GM06990 (cell line): ENCODE data around the gene UGT2B11.
"Not testable (repeated sequence)": the region's sequence is repeated elsewhere in the genome, so short reads cannot be mapped to it uniquely, and the experiment has no call there.

ENCODE experiments used
- DNase-seq: peaks from one replicate; pipeline ENCODE4 v3.0.0-alpha.2; 2011; ENCODE audit not compliant: insufficient read length; ENCODE audit errors: extremely low read depth
- H3K27me3 ChIP-seq: replicated peaks from 2 replicates; pipeline ENCODE4 v1.6.0; 2011; ENCODE audit warnings: low read length; ENCODE audit not compliant: control insufficient read depth, insufficient read depth
- H3K36me3 ChIP-seq: 2 replicates; pipeline ENCODE4 v1.5.1; 2011; ENCODE audit warnings: low read length; ENCODE audit not compliant: control insufficient read depth, insufficient read depth
- H3K4me3 ChIP-seq: replicated peaks from 2 replicates; pipeline ENCODE4 v1.5.1; 2011; ENCODE audit warnings: low read depth, mild to moderate bottlenecking, control low read depth, low read length
- TF ChIP-seq, protein P1 (sequence below): IDR thresholded peaks from 2 replicates; pipeline ENCODE4 v1.5.1; 2011; ENCODE audit warnings: low read length, control low read depth, mild to moderate bottlenecking, inconsistent platforms; ENCODE audit not compliant: insufficient read depth, poor library complexity, severe bottlenecking

UGT2B11 gene

DNA sequence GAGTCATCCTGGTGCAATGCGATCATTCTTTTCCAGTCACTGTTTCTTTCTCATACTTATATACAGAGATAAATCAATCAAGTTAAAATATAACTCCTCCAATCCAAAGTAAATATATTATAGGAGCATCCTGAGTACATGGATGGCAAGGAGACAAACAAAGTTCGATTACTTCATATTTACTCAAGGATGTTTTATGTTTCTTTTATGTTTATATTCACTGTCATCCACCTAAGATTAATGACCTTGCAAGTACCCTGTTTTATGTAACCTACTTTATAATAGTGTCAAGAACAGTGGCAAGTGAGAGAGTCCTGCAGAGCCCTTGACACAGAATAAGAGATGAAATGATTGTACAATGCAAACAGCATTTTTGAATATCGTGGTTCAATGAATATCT lies at the start of gene UGT2B11:
Gene UGT2B11, minus strand, starts transcription at position 33 of the 400 bp plus-strand sequence. Its CDS starts 26 bp downstream, at position 7.
- Histone ChIP-seq H3K4me3 (no peak within 1 kb of the TSS), H3K27me3 (no peaks in the 10 kb centered on the region), H3K36me3 (no peaks in the 10 kb centered on the region)
- TF ChIP-seq, protein P1, sequence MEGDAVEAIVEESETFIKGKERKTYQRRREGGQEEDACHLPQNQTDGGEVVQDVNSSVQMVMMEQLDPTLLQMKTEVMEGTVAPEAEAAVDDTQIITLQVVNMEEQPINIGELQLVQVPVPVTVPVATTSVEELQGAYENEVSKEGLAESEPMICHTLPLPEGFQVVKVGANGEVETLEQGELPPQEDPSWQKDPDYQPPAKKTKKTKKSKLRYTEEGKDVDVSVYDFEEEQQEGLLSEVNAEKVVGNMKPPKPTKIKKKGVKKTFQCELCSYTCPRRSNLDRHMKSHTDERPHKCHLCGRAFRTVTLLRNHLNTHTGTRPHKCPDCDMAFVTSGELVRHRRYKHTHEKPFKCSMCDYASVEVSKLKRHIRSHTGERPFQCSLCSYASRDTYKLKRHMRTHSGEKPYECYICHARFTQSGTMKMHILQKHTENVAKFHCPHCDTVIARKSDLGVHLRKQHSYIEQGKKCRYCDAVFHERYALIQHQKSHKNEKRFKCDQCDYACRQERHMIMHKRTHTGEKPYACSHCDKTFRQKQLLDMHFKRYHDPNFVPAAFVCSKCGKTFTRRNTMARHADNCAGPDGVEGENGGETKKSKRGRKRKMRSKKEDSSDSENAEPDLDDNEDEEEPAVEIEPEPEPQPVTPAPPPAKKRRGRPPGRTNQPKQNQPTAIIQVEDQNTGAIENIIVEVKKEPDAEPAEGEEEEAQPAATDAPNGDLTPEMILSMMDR, result no peak
- no peak for DNase-seq

DNA sequence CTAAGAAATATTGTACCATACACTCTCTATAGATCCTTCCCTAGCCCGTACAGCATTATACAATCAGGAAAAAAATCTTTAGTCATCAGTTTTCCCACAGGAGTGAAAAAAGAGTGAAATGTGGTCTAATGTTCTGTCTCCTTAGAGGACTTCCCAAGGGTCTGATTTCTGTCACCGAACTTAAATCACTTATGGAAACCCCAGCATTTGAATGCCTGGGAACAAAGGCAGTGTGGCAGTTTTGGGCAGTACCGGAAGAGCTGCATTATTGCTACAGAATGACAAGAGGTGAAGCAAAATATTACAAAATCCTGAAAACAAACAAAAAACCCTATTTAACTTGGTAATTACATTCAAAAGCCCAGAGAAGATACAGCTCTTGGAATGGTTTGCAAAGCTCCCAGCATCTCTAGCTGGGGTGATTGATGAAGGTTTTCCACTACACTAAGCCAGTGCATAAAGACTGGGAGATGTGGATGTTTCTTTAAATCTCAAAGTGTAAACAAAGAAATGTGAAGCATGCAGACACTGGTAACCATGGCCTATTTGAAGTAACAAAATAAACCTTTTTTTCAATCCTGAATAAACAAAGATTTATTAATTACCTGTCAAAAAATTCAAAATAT lies 38.7 kb upstream of the UGT2B11 start:
- not testable (repeated sequence) for DNase-seq, H3K36me3 ChIP-seq, H3K27me3 ChIP-seq, H3K4me3 ChIP-seq

DNA sequence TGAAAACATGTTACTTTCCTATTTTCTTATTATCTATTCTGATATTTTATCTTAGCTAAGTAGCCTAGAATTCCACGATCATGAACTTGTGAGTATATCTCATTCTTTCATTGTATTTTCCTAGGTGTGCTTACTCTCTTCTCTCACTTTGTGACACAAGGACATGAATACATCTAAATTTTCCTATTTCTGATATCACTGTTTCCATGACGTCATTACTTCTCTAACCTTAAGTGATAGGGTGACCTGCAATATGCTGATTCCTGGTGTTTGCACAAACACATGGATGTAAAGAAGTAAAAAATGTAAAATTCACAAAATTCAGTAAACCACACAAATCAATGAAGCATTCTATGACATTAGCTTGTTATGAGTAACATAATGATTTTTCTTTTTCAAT lies 36.3 kb upstream of the UGT2B11 start:
- not testable (repeated sequence) for H3K4me3 ChIP-seq, H3K36me3 ChIP-seq, DNase-seq, H3K27me3 ChIP-seq

DNA sequence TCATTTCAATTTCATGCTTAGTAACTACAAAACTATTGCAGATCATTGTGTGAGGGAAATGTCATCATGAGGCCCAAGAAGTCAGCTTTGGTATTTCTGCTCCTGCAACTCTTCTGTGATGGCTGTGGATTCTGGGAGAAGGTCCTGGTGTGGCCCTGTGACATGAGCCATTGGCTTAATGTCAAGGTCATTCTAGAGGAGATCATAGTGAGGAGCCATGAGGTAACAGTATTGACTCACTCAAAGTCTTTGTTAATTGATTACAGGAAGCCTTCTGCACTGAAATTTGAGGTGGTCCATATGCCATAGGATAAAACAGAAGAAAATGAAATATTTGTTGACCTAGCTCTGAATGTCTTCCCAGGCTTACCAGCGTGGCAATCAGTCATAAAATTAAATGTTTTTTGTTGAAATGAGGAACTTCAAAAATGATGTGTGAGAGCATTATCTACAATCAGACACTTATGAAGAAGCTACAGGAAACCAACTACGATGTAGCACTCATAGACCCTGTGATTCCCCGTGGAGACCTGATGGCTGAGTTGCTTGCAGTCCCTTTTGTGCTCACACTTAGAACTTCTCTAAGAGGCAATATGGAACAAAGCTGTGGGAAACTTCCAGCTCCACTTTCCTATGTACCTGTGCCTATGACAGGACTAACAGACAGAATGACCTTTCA lies 28.2 kb upstream of the UGT2B11 start:
- not testable (repeated sequence) for DNase-seq, H3K27me3 ChIP-seq, H3K4me3 ChIP-seq, H3K36me3 ChIP-seq

DNA sequence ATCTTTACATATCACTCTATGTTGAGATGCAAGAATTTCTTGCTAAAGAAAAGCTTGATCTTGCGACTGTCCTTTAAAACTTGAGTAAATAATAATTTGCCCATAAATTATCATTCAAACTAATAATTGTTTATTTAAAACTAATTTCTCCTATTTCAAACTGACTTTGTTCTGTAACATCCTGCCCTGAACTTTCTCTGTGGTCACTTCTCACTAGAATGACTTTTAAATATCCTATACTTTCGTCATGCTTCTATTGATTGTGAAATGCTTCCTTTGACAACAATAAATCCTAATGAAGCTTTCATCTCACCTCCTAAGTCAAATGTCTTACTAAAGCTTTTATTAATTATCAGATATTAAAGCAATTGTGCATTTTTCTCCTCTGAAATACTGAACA lies 27.2 kb upstream of the UGT2B11 start:
- DNase-seq, H3K36me3 ChIP-seq, H3K4me3 ChIP-seq, H3K27me3 ChIP-seq: not testable (repeated sequence)

DNA sequence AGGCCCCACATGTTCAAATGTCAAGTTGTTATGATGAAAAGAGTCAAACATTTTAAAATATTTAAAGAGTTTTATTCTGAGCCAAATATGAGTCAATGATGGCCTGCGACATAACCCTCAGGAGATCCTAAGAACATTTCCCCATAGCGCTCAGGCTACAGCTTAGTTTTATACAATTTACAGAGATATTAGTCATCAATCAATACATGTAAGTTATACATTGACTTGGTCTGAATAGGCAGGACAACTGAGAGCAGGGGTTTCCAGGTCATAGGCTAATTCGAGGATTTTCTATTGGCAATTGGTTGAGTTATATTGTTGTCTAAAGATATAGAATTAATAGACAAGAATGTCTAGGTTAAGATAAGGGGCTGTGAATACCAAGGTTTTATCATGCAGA lies 26.2 kb upstream of the UGT2B11 start:
- DNase-seq, H3K4me3 ChIP-seq, H3K36me3 ChIP-seq, H3K27me3 ChIP-seq: not testable (repeated sequence)

DNA sequence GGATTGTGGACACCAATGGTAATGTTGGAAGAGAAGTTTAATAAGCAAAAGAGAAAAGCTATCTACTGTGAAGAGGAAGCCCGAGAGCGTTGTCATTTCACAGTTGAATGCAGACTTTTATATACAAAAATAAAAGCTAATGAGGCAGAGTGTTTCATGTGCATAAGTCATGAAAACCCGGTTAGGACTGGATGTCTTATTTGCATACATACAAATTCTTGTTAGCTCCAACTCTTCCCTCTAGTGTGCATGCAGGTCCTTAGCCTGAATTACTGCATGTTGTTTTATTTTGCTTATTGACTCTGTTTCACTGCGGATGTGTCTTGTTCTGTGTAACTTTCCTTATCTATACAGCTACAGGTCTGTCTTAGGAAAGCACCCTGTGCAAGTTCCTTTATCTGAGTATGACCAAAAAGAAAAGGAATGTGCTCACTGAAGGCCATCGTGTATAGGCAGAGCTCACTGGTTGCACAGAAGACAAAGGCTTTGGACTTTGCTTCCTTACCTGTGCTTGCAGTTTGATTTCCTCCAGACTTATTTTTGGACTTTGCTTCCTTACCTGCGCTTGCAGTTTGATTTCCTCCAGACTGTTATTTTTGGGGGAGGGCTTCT lies 25.1 kb upstream of the UGT2B11 start:
- TF ChIP-seq, protein P1, result no peak
- Histone ChIP-seq H3K36me3 (no peaks in the 10 kb centered on the region), H3K4me3 (no peak overlapping the region), H3K27me3 (no peaks in the 10 kb centered on the region)
- no peak for DNase-seq

DNA sequence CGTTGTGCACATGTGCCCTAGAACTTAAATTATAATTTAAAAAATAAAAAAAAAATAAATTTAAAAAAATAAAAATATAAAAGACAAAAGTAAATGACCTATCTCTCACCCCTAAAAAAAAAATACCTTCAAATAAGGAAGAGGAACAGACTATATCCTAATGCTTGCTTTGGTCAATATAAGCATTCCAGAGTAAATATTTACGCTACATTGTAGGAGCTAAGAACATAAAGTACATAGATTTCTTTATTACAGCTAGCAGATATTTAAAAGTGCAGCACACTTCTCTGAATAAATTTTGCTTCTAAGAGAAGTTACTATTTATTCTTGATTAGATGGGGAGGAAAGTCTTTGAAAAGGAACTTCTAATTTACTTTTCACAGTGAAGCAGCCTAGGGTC lies 24.5 kb upstream of the UGT2B11 start:
- Histone ChIP-seq H3K27me3 (no peaks in the 10 kb centered on the region), H3K36me3 (no peaks in the 10 kb centered on the region), H3K4me3 (no peak overlapping the region)
- DNase-seq, result no peak
- TF ChIP-seq, protein P1, result no peak
